Hepatocyte (in vitro differentiated cells): ENCODE results near the gene DLX5.

ENCODE experiments used
- EZH2phosphoT487 ChIP-seq: fragments of 200-600 bp; sonication (generic); IDR thresholded peaks from one replicate; pipeline ENCODE4 v1.6.1; 2018; ENCODE audit warnings: antibody characterized with exemption, mild to moderate bottlenecking, low read depth, moderate library complexity; ENCODE audit not compliant: unreplicated experiment, severe bottlenecking
- TF ChIP-seq, protein P1 (sequence below): fragments of 200-600 bp; sonication (generic); IDR thresholded peaks from 2 replicates; pipeline ENCODE4 v1.5.1; 2016; ENCODE audit warnings: antibody characterized with exemption, mild to moderate bottlenecking; ENCODE audit not compliant: poor library complexity

DNA sequence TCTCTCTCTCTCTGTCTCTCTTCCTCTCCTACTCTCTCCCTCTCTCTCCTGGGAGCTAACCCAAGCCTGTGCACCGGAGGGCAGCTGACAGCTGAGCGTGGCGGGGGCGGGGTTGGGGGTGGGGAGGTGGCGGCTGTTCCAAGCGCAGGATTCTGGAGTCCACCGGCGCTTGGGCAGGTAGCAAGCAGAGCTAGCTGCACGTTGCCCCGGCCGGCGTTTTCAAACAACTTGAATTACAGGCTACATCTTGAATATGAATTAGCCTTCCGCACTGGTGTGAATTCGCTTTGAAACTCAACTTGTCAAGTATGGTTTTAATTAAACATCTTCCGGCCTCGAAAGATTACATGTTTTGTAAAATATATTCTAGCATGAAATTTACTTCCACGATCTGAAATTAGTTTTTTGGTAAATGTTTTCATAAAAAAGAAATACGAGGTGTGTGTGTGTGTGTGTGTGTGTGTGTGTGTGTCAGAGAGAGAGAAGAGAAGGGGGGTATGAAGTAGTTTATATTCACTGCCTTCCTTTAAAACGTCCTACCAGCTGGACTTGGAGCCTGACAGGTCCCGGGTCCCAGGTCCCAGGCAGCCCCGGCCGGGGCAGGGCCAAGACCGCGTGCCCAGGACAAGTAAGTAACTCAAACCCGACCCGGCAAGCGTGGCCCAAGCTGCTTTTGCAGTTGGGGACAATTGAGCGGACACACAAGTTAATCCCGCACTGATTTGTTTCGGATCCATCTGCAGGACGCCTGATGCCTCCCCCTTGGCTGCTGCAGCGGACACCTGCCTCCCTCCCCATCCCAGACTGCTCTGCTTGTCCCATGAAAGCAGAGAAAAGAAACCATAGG lies 28.3 kb downstream of the DLX5 start:
- TF ChIP-seq, protein P1, sequence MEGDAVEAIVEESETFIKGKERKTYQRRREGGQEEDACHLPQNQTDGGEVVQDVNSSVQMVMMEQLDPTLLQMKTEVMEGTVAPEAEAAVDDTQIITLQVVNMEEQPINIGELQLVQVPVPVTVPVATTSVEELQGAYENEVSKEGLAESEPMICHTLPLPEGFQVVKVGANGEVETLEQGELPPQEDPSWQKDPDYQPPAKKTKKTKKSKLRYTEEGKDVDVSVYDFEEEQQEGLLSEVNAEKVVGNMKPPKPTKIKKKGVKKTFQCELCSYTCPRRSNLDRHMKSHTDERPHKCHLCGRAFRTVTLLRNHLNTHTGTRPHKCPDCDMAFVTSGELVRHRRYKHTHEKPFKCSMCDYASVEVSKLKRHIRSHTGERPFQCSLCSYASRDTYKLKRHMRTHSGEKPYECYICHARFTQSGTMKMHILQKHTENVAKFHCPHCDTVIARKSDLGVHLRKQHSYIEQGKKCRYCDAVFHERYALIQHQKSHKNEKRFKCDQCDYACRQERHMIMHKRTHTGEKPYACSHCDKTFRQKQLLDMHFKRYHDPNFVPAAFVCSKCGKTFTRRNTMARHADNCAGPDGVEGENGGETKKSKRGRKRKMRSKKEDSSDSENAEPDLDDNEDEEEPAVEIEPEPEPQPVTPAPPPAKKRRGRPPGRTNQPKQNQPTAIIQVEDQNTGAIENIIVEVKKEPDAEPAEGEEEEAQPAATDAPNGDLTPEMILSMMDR, result no peak
- TF ChIP-seq EZH2phosphoT487, result peak; percentile 77
